Body of pancreas (tissue), 4 donors: ENCODE measurements around the gene VWF. TPM values are rescaled to one million over a fixed set of nuclear protein-coding genes. Genes with fewer than 3 reads are reported as not detected.
"Not testable (repeated sequence)": the region's sequence is repeated elsewhere in the genome, so short reads cannot be mapped to it uniquely, and the experiment has no call there.

Source experiments
- ATAC-seq: fragments of 150-250 bp; one replicate; pipeline ENCODE4 v1.9.1; 2016
- DNase-seq, 4 donors: peaks; one replicate each; pipeline ENCODE4 v3.0.0-alpha.2; 2019
- H3K27ac ChIP-seq, 4 donors: fragments of 200-600 bp; sonication (generic); 1 replicate in 3 of 4; 2 replicates in 1 of 4; pipeline versions ENCODE4 v1.5.1 to v1.6.1; 2016 to 2019; ENCODE audit warnings: mild to moderate bottlenecking in 1 of 4, mixed read lengths in 1 of 4, moderate library complexity in 1 of 4
- H3K27me3 ChIP-seq, 2 donors: fragments of 200-600 bp; sonication (generic); one replicate each; pipeline ENCODE4 v1.6.0; 2016; ENCODE audit warnings: mild to moderate bottlenecking in 1 of 2
- H3K36me3 ChIP-seq, 2 donors: fragments of 200-600 bp; sonication (generic); replicated peaks in 1 of 2; 2 replicates each; pipeline ENCODE4 v1.5.1; 2016; ENCODE audit warnings: low read depth in 2 of 2; ENCODE audit not compliant: insufficient read depth in 1 of 2
- H3K4me1 ChIP-seq: fragments of 200-600 bp; sonication (generic); one replicate; pipeline ENCODE4 v1.6.0; 2016
- H3K4me3 ChIP-seq, 2 donors: fragments of 200-600 bp; sonication (generic); 1 replicate in 1 of 2; 2 replicates in 1 of 2; pipeline ENCODE4 v1.5.1; 2016 to 2019
- H3K9me3 ChIP-seq, 3 donors: fragments of 200-600 bp; sonication (generic); 1 replicate in 2 of 3; 2 replicates in 1 of 3; pipeline ENCODE4 v1.5.1; 2016
- POLR2A ChIP-seq, 3 donors: fragments of 450-650 bp; IDR thresholded peaks; one replicate each; pipeline ENCODE4 v1.6.1; 2016; ENCODE audit warnings: antibody characterized with exemption in 3 of 3, mild to moderate bottlenecking in 2 of 3
- WGBS, 2 donors: methylation state at CpG; one replicate each; pipeline ENCODE4 v1.1.5; 2017; 5-methylcytosine and 5-hydroxymethylcytosine counted together
- intact Hi-C: fragments of 100-400 bp; cut with DNase I; formaldehyde crosslinking; loops from one replicate; pipeline ENCODE4 v1.15.1; 2023
- total RNA-seq, 2 donors: library from RNA; depleted of rRNA; stranded (reverse); fragments of >200 nt; gene quantifications; one replicate each; pipeline ENCODE4 v1.1.0, GENCODE V29; 2016
- TF ChIP-seq, protein P1 (sequence below), 7 experiments: fragments of 450-650 bp in 4 of 7; fragments of 200-600 bp in 3 of 7; sonication (generic) in 3 of 7; IDR thresholded peaks; one replicate each; pipeline ENCODE4 v1.5.1; 2016 to 2019; ENCODE audit warnings: antibody characterized with exemption in 7 of 7

Gene VWF
- total RNA-seq, 2 donors from 2014 or later = 76.1 to 78.1 TPM

DNA sequence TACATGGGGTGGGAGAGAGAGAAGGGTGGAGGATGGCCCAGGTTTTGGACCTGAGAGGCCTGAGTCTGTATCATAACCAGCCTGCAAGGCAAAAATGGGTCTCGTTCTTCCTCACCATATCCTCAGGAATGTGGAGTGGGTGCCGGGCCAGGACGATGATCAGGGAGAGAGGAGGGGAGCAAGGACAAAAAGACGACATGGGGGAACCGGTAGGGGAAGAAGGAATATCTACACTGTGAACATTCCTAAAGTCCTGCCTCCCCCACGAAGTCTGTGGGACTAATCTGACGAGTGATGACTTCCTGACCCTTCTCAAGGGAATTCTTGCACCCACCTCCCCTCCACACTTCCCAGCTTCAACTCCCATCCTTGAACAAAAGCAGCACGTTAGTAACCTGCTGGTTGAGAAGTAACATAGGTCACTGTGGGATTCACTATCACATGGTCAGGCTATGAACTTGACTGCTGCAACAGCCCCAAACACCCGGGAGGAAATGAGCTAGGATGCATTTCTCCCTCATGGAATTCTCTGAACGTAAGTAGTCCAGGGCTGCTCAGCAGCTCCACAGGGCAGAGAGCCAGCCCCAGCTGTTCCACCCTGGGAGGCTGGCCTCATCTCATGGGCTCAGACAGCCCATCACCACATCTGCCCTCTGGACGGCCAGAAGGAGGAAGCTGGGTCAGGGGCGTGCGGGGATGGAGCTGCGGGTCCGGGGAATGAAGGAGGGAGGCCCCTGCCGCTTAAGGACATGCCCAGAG is 36.8 kb upstream of the VWF start:
- Histone ChIP-seq H3K36me3 (no peaks in the 10 kb centered on the region), H3K4me3 (no peak overlapping the region), H3K27ac (no peak overlapping the region), H3K27me3 (no peaks in the 10 kb centered on the region), H3K9me3 (no peaks in the 10 kb centered on the region), H3K4me1 (no peaks in the 10 kb centered on the region)
- intact Hi-C loops = no loop called here
- DNase-seq = no peak
- 35 to 43% methylated on average over 10 to 16 of the region's 16 CpGs for WGBS, 2 donors
- no peak for TF ChIP-seq POLR2A (IDR thresholded peaks at IDR 0.05)
- TF ChIP-seq, protein P1, sequence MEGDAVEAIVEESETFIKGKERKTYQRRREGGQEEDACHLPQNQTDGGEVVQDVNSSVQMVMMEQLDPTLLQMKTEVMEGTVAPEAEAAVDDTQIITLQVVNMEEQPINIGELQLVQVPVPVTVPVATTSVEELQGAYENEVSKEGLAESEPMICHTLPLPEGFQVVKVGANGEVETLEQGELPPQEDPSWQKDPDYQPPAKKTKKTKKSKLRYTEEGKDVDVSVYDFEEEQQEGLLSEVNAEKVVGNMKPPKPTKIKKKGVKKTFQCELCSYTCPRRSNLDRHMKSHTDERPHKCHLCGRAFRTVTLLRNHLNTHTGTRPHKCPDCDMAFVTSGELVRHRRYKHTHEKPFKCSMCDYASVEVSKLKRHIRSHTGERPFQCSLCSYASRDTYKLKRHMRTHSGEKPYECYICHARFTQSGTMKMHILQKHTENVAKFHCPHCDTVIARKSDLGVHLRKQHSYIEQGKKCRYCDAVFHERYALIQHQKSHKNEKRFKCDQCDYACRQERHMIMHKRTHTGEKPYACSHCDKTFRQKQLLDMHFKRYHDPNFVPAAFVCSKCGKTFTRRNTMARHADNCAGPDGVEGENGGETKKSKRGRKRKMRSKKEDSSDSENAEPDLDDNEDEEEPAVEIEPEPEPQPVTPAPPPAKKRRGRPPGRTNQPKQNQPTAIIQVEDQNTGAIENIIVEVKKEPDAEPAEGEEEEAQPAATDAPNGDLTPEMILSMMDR (IDR thresholded peaks at IDR 0.05) = no peak
- ATAC-seq = no peak

DNA sequence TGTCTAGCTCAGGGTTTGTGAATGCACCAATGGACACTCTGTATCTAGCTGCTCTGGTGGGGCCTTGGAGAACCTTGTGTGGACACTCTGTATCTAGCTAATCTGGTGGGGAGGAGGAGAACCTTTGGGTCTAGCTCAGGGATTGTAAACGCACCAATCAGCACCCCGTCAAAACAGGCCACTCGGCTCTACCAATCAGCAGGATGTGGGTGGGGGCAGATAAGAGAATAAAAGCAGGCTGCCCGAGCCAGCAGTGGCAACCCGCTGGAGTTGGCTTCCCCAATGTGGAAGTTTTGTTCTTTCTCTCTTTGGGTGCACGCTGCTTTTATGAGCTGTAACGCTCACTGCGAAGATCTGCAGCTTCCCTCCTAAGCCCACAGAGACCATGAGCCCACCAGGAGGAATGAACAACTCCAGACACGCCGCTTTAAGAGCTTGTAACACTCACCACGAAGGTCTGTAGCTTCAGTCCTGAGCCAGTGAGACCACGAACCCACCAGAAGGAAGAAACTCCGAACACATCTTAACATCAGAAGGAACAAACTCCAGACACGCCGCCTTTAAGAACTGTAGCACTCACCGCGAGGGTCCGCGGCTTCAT is 35.7 kb upstream of the VWF start:
- intact Hi-C loops, DNase-seq, H3K27me3 ChIP-seq, ATAC-seq, H3K4me1 ChIP-seq, H3K9me3 ChIP-seq, H3K27ac ChIP-seq, H3K4me3 ChIP-seq, H3K36me3 ChIP-seq: not testable (repeated sequence)
- WGBS, 2 donors = 80 to 92% methylated on average over 19 of the region's 19 CpGs

DNA sequence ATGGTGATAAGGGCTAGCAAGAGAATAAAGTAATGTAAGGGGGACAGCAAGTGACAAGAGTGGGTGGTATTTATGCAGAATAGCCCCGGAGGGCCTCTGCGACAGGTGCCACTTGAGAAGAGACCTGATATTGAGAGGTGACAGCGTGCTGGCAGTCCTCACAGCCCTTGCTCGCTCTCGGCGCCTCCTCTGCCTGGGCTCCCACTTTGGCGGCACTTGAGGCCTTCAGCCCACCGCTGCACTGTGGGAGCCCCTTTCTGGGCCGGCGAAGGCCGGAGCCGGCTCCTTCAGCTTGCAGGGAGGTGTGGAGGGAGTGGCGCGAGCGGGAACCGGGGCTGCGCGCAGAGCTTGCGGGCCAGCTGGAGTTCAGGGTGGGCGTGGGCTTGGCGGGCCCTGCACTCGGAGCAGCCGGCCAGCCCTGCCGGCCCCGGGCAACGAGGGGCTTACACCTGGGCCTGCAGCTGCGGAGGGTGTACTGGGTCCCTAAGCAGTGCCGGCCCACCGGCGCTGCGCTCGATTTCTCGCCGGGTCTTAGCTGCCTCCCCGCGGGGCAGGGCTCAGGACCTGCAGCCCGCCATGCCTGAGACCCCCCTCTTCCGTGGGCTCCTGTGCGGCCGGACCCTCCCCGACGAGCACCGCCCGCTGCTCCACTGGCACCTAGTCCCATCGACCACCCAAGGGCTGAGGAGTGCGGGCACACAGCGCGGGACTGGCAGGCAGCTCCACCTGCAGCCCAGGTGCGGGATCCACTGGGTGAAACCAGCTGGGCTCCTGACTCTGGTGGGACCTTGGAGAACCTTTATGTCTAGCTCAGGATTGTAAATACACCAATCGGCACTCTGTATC is 34.9 kb upstream of the VWF start:
- ATAC-seq, H3K9me3 ChIP-seq, H3K27me3 ChIP-seq, H3K36me3 ChIP-seq, H3K4me1 ChIP-seq, H3K27ac ChIP-seq, H3K4me3 ChIP-seq, intact Hi-C loops, DNase-seq: not testable (repeated sequence)
- 63 to 81% methylated on average over 6 to 50 of the region's 50 CpGs for WGBS, 2 donors

DNA sequence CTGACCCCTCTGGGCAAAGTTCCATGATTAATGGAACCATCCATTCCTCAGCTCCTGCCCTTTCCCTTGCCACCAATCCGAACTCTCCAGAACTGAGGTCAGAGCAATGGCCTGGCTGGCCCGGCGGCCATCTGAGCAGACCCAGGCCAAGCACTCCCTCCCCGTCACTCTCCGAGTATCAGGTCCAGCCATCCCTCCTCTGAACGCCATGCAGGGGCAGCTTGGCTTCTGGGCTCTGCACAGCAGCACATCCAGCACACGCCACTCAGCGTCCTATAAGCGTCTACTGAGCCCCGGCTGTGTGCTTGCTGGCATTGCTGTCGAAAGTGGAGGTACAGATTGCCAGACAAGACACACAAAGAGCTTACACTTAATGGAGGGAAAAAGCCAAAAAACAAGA is 34.3 kb upstream of the VWF start:
- H3K36me3 ChIP-seq = no peaks in the 10 kb centered on the region
- no peak for TF ChIP-seq POLR2A (IDR thresholded peaks at IDR 0.05)
- TF ChIP-seq, protein P1 (IDR thresholded peaks at IDR 0.05) = no peak
- 81 to 83% methylated on average over 10 to 11 of the region's 11 CpGs for WGBS, 2 donors
- H3K4me3 ChIP-seq = no peak overlapping the region
- H3K9me3 ChIP-seq = no peaks in the 10 kb centered on the region
- H3K27ac ChIP-seq = no peak overlapping the region
- intact Hi-C loops = no loop called here
- no peaks in the 10 kb centered on the region for H3K27me3 ChIP-seq
- ATAC-seq = no peak
- no peaks in the 10 kb centered on the region for H3K4me1 ChIP-seq
- DNase-seq = no peak

DNA sequence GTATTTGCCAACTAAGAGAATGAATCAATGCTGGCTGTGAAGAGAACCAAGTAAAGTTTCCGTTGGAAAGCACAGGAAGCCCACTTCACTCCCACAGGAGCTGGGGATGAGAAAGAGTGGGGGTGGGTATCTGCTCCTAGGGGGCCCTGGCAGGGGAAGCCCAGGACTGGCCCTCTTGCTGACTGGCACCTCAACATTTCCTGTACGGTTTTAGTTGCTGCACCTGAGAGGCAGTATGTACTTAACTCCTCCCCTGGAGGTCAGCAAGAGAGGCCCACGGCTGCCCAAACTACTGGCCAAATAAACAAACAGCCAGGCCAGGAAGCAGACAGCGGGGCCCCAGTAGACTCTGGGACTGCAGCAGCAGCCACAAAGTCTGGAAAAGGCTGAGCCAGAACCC is 33.8 kb upstream of the VWF start:
- Histone ChIP-seq H3K9me3 (no peaks in the 10 kb centered on the region), H3K4me1 (no peaks in the 10 kb centered on the region), H3K27me3 (no peaks in the 10 kb centered on the region), H3K4me3 (no peak overlapping the region), H3K27ac (no peak overlapping the region), H3K36me3 (no peaks in the 10 kb centered on the region)
- ATAC-seq (no peak), DNase-seq (no peak)
- no peak for TF ChIP-seq POLR2A (IDR thresholded peaks at IDR 0.05)
- TF ChIP-seq, protein P1 (IDR thresholded peaks at IDR 0.05) = no peak
- intact Hi-C loops = no loop called here
- WGBS, 2 donors = 25 to 36% methylated on average over 4 of the region's 4 CpGs
